H9 (cell line): Measurements from ENCODE around the gene APOBEC2. TPM values are rescaled to one million over a fixed set of nuclear protein-coding genes. Genes with fewer than 3 reads are reported as not detected.

Source experiments
- DNase-seq: peaks from one replicate; pipeline ENCODE4 v3.0.0-alpha.2; 2017
- H2AFZ ChIP-seq: one replicate; pipeline ENCODE4 v1.6.1; 2013; ENCODE audit warnings: mild to moderate bottlenecking, low read length, control low read depth, moderate library complexity
- H2AK5ac ChIP-seq: 2 replicates; pipeline ENCODE4 v1.6.1; 2013; ENCODE audit warnings: low read length, control low read depth, mixed read lengths; ENCODE audit not compliant: insufficient read length
- H2BK120ac ChIP-seq: one replicate; pipeline ENCODE4 v1.6.1; 2013; ENCODE audit warnings: low read depth, mild to moderate bottlenecking, low read length, control low read depth, inconsistent platforms; ENCODE audit not compliant: poor library complexity, severe bottlenecking
- H2BK12ac ChIP-seq: 2 replicates; pipeline ENCODE4 v1.6.1; 2013; ENCODE audit warnings: low read length, control low read depth, mixed read lengths, low read depth; ENCODE audit not compliant: insufficient read length
- H2BK15ac ChIP-seq: 2 replicates; pipeline ENCODE4 v1.6.1; 2013; ENCODE audit warnings: low read depth, low read length, control low read depth
- H2BK20ac ChIP-seq: one replicate; pipeline ENCODE4 v1.6.1; 2013; ENCODE audit warnings: low read depth, mild to moderate bottlenecking, low read length, control low read depth, inconsistent platforms; ENCODE audit not compliant: poor library complexity, severe bottlenecking
- H2BK5ac ChIP-seq: 2 replicates; pipeline ENCODE4 v1.6.1; 2013; ENCODE audit warnings: low read length, control low read depth, mixed read lengths; ENCODE audit not compliant: insufficient read length
- H3K14ac ChIP-seq: 2 replicates; pipeline ENCODE4 v1.6.1; 2013; ENCODE audit warnings: low read length, control low read depth; ENCODE audit not compliant: insufficient read depth
- H3K18ac ChIP-seq: 2 replicates; pipeline ENCODE4 v1.6.1; 2013; ENCODE audit warnings: low read depth, mild to moderate bottlenecking, mixed read lengths, low read length, control low read depth; ENCODE audit not compliant: insufficient read length
- H3K23ac ChIP-seq: 2 replicates; pipeline ENCODE4 v1.6.1; 2013; ENCODE audit warnings: low read length, control low read depth, mixed read lengths, low read depth; ENCODE audit not compliant: insufficient read length
- H3K23me2 ChIP-seq: 2 replicates; pipeline ENCODE4 v1.6.1; 2013; ENCODE audit warnings: low read depth, mild to moderate bottlenecking, mixed read lengths, low read length, control low read depth; ENCODE audit not compliant: insufficient read length, poor library complexity, severe bottlenecking
- H3K27ac ChIP-seq: 2 replicates; pipeline ENCODE4 v1.5.1; 2013; ENCODE audit warnings: low read length, control low read depth, mixed read lengths, low read depth; ENCODE audit not compliant: insufficient read length
- H3K27me3 ChIP-seq: 2 replicates; pipeline ENCODE4 v1.6.1; 2013; ENCODE audit warnings: low read length, control low read depth, inconsistent platforms; ENCODE audit not compliant: insufficient read depth
- H3K4ac ChIP-seq: 2 replicates; pipeline ENCODE4 v1.6.1; 2013; ENCODE audit warnings: low read depth, mild to moderate bottlenecking, control low read depth, inconsistent platforms, low read length, moderate library complexity
- H3K4me1 ChIP-seq: 2 replicates; pipeline ENCODE4 v1.6.1; 2013; ENCODE audit warnings: low read length, control low read depth, inconsistent platforms; ENCODE audit not compliant: insufficient read depth
- H3K4me2 ChIP-seq: 2 replicates; pipeline ENCODE4 v1.6.1; 2013; ENCODE audit warnings: low read length, control low read depth, mixed read lengths; ENCODE audit not compliant: insufficient read length, insufficient read depth
- H3K56ac ChIP-seq: 2 replicates; pipeline ENCODE4 v1.6.1; 2013; ENCODE audit warnings: low read depth, mild to moderate bottlenecking, mixed read lengths, low read length, control low read depth; ENCODE audit not compliant: insufficient read length
- H3K79me1 ChIP-seq: 2 replicates; pipeline ENCODE4 v1.6.1; 2013; ENCODE audit warnings: low read depth, mild to moderate bottlenecking, moderate library complexity, low read length, control low read depth, inconsistent platforms; ENCODE audit not compliant: insufficient read depth, poor library complexity, severe bottlenecking
- H3K79me2 ChIP-seq: 2 replicates; pipeline ENCODE4 v1.6.1; 2013; ENCODE audit warnings: low read length, control low read depth, inconsistent platforms; ENCODE audit not compliant: insufficient read depth
- H3K9ac ChIP-seq: 2 replicates; pipeline ENCODE4 v1.6.1; 2013; ENCODE audit warnings: low read length, control low read depth, mixed read lengths; ENCODE audit not compliant: insufficient read length; ENCODE audit errors: extremely low read depth
- H3K9me3 ChIP-seq: one replicate; pipeline ENCODE4 v1.6.1; 2013; ENCODE audit warnings: low read depth, low read length, inconsistent platforms; ENCODE audit not compliant: control insufficient read depth
- H3T11ph ChIP-seq: one replicate; pipeline ENCODE4 v1.6.1; 2013; ENCODE audit warnings: mild to moderate bottlenecking, low read length, control low read depth, inconsistent platforms
- H4K20me1 ChIP-seq: one replicate; pipeline ENCODE4 v1.6.1; 2013; ENCODE audit not compliant: control insufficient read depth, insufficient read length, insufficient read depth
- H4K5ac ChIP-seq: 2 replicates; pipeline ENCODE4 v1.6.1; 2013; ENCODE audit warnings: low read depth, mild to moderate bottlenecking, mixed read lengths, low read length, control low read depth; ENCODE audit not compliant: insufficient read length
- H4K8ac ChIP-seq: replicated peaks from 2 replicates; pipeline ENCODE4 v1.6.1; 2013; ENCODE audit warnings: low read length, control low read depth, mixed read lengths, low read depth; ENCODE audit not compliant: insufficient read length
- H4K91ac ChIP-seq: 2 replicates; pipeline ENCODE4 v1.6.1; 2013; ENCODE audit warnings: low read depth, mild to moderate bottlenecking, moderate library complexity, mixed read lengths, low read length, control low read depth; ENCODE audit not compliant: insufficient read length
- H3K27ac Mint-ChIP-seq, 3 experiments: 2 replicates in 2 of 3; 3 replicates in 1 of 3; pipeline ENCODE4 v1.8.0; 2020 to 2021; ENCODE audit warnings: mixed read lengths in 3 of 3, mild to moderate bottlenecking in 1 of 3, moderate library complexity in 1 of 3
- H3K27me3 Mint-ChIP-seq: 2 replicates; pipeline ENCODE4 v1.8.0; 2021; ENCODE audit warnings: low read depth, mild to moderate bottlenecking, moderate library complexity, mixed read lengths
- H3K36me3 Mint-ChIP-seq, 3 experiments: 2 replicates in 2 of 3; 3 replicates in 1 of 3; pipeline ENCODE4 v1.8.0; 2020 to 2021; ENCODE audit warnings: low read depth in 3 of 3, mixed read lengths in 3 of 3; ENCODE audit not compliant: insufficient read depth in 1 of 3
- H3K4me1 Mint-ChIP-seq, 2 experiments: 2 replicates each; pipeline ENCODE4 v1.8.0; 2020; ENCODE audit warnings: mixed read lengths in 2 of 2
- H3K4me3 Mint-ChIP-seq, 2 experiments: 2 replicates in 1 of 2; 3 replicates in 1 of 2; pipeline ENCODE4 v1.8.0; 2020 to 2021; ENCODE audit warnings: mild to moderate bottlenecking in 2 of 2, mixed read lengths in 2 of 2, moderate library complexity in 1 of 2
- H3K9me3 Mint-ChIP-seq, 2 experiments: 2 replicates in 1 of 2; 3 replicates in 1 of 2; pipeline ENCODE4 v1.8.0; 2020; ENCODE audit warnings: mild to moderate bottlenecking in 2 of 2, mixed read lengths in 2 of 2, moderate library complexity in 1 of 2
- WGBS: extraction: QIAGEN DNeasy Blood & Tissue Kit; methylation state at CpG from one replicate; pipeline ENCODE4 v1.1.7; 2013; ENCODE audit warnings: missing lambda C conversion rate, low lambda C conversion rate, mixed read lengths; ENCODE audit not compliant: insufficient read length; ENCODE audit errors: extremely low coverage; 5-methylcytosine and 5-hydroxymethylcytosine counted together
- total RNA-seq: library from RNA; stranded (reverse); gene quantifications from 2 replicates; pipeline ENCODE4 v1.2.1, GENCODE V29; 2021
- TF ChIP-seq, protein P1 (sequence below): fragments of 200-600 bp; sonication (generic); conservative IDR thresholded peaks from 3 replicates; pipeline ENCODE4 v1.8.0; 2021; ENCODE audit warnings: antibody characterized with exemption, mild to moderate bottlenecking

The APOBEC2 gene
- total RNA-seq, 1 experiment from 2014 or later: not detected

DNA sequence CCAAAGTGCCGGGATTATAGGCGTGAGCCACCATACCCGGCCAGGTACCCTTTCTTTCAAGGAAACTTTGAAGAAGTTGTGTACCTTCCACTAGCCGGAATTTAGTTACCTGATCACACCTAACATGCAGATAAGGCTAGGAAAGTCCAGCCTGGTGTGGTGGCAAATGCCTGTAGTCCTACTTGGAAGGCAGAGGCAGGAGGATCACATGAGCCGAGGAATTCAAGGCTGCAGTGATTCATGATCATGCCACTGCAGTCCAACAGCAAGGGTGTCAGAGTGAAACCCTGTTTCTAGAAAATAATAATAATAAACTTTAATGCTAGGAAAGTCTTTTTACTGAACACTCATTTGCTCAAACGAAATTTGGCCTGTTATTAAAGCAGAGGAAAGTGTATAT, 40.7 kb downstream of the APOBEC2 start:
- Histone ChIP-seq H3K9ac (no peak overlapping the region), H3K18ac (no peak overlapping the region), H3K4ac (no peak overlapping the region), H4K20me1 (no peaks in the 10 kb centered on the region), H2BK15ac (no peak overlapping the region), H3K23ac (no peak overlapping the region), H2BK12ac (no peak overlapping the region), H3K27me3 (no peaks in the 10 kb centered on the region), H3K23me2 (no peaks in the 10 kb centered on the region), H3K56ac (no peak overlapping the region), H3T11ph (no peak overlapping the region), H4K5ac (no peak overlapping the region), H3K79me1 (no peaks in the 10 kb centered on the region), H2BK5ac (no peak overlapping the region), H2BK20ac (no peak overlapping the region), H4K8ac (no peak overlapping the region), H3K27ac (no peak overlapping the region), H3K4me1 (no peaks in the 10 kb centered on the region), H4K91ac (no peak overlapping the region), H2AFZ (no peak overlapping the region), H2AK5ac (no peak overlapping the region), H3K14ac (no peak overlapping the region), H2BK120ac (no peak overlapping the region), H3K79me2 (no peaks in the 10 kb centered on the region), H3K4me2 (no peak overlapping the region), H3K9me3 (no peaks in the 10 kb centered on the region)
- H3K27ac Mint-ChIP-seq: no peak overlapping the region
- H3K9me3 Mint-ChIP-seq: no peaks in the 10 kb centered on the region
- DNase-seq: no peak
- H3K36me3 Mint-ChIP-seq: peaks cover 62 to 95% (median 89%) of the 10 kb centered on the region in 3 experiments; a peak in 6 of 7 replicates
- H3K27me3 Mint-ChIP-seq: no peaks in the 10 kb centered on the region
- TF ChIP-seq, protein P1, sequence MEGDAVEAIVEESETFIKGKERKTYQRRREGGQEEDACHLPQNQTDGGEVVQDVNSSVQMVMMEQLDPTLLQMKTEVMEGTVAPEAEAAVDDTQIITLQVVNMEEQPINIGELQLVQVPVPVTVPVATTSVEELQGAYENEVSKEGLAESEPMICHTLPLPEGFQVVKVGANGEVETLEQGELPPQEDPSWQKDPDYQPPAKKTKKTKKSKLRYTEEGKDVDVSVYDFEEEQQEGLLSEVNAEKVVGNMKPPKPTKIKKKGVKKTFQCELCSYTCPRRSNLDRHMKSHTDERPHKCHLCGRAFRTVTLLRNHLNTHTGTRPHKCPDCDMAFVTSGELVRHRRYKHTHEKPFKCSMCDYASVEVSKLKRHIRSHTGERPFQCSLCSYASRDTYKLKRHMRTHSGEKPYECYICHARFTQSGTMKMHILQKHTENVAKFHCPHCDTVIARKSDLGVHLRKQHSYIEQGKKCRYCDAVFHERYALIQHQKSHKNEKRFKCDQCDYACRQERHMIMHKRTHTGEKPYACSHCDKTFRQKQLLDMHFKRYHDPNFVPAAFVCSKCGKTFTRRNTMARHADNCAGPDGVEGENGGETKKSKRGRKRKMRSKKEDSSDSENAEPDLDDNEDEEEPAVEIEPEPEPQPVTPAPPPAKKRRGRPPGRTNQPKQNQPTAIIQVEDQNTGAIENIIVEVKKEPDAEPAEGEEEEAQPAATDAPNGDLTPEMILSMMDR: no peak
- no peak overlapping the region for H3K4me3 Mint-ChIP-seq
- no CpG with 5 or more reads among the region's 6 CpGs for WGBS
- no peaks in the 10 kb centered on the region for H3K4me1 Mint-ChIP-seq
